Immature natural killer cell (primary cell): ENCODE results near the gene IYD. TPM values are rescaled to one million over a fixed set of nuclear protein-coding genes. Genes with fewer than 3 reads are reported as not detected.

Experiments
- DNase-seq, 3 donors: peaks; one replicate each; pipeline ENCODE4 v3.0.0; 2022; ENCODE audit warnings: mixed read lengths in 1 of 3
- H3K27ac Mint-ChIP-seq, 6 donors: one replicate each; pipeline ENCODE4 v1.8.0; 2020; ENCODE audit warnings: mixed read lengths in 6 of 6, mild to moderate bottlenecking in 5 of 6, inconsistent platforms in 4 of 6, moderate library complexity in 3 of 6
- H3K27me3 Mint-ChIP-seq, 3 donors: one replicate each; pipeline ENCODE4 v1.8.0; 2020 to 2021; ENCODE audit warnings: low read depth in 3 of 3, mild to moderate bottlenecking in 3 of 3, mixed read lengths in 3 of 3, moderate library complexity in 3 of 3, inconsistent platforms in 1 of 3
- H3K36me3 Mint-ChIP-seq, 3 donors: one replicate each; pipeline ENCODE4 v1.8.0; 2020; ENCODE audit warnings: mixed read lengths in 3 of 3, inconsistent platforms in 2 of 3, mild to moderate bottlenecking in 2 of 3
- H3K4me1 Mint-ChIP-seq, 2 donors: one replicate each; pipeline ENCODE4 v1.8.0; 2020; ENCODE audit warnings: inconsistent platforms in 2 of 2, mild to moderate bottlenecking in 2 of 2, mixed read lengths in 2 of 2, moderate library complexity in 1 of 2
- H3K4me3 Mint-ChIP-seq, 5 donors: one replicate each; pipeline ENCODE4 v1.8.0; 2020; ENCODE audit warnings: mild to moderate bottlenecking in 5 of 5, mixed read lengths in 5 of 5, inconsistent platforms in 3 of 5, moderate library complexity in 3 of 5
- H3K9me3 Mint-ChIP-seq, 6 donors: one replicate each; pipeline ENCODE4 v1.8.0; 2020; ENCODE audit warnings: mild to moderate bottlenecking in 6 of 6, mixed read lengths in 6 of 6, inconsistent platforms in 4 of 6, moderate library complexity in 3 of 6
- polyA plus RNA-seq, 3 donors: library from polyadenylated mRNA; unstranded; fragments of 300-500 nt; fragmentation: Illumina TruSeq; gene quantifications; one replicate each; pipeline ENCODE4 v1.2.3, GENCODE V29; 2021

Gene IYD
- polyA plus RNA-seq, 3 donors from 2014 or later: not detected

- DNase-seq: no peak
- H3K9me3 Mint-ChIP-seq: peaks cover 0 to 2% (median 0%) of the 10 kb centered on the region in 6 donors
- H3K27me3 Mint-ChIP-seq: peaks cover 5 to 14% (median 11%) of the 10 kb centered on the region in 3 donors
- peak overlapping the region in 1 of 5 donors; percentile 8 for H3K4me3 Mint-ChIP-seq
- H3K4me1 Mint-ChIP-seq: peaks cover 21 to 30% of the 10 kb centered on the region in 2 donors
- H3K36me3 Mint-ChIP-seq: no peaks in the 10 kb centered on the region
- no peak overlapping the region for H3K27ac Mint-ChIP-seq
These were observed 47.3 kb downstream of the IYD start for GRCh38 chr6:150416128-150416527.

GRCh38 chr6:150417250-150417649 is 48.4 kb downstream of the IYD start:
- Mint-ChIP-seq H3K4me1 (peaks cover 21 to 30% of the 10 kb centered on the region in 2 donors), H3K9me3 (peaks cover 0 to 2% (median 0%) of the 10 kb centered on the region in 6 donors), H3K36me3 (no peaks in the 10 kb centered on the region), H3K4me3 (peak overlapping the region in 1 of 5 donors; percentile 27), H3K27me3 (peaks cover 5 to 11% (median 8%) of the 10 kb centered on the region in 3 donors), H3K27ac (peak overlapping the region in 1 of 6 donors; percentile 36)
- DNase-seq: no peak

DNA sequence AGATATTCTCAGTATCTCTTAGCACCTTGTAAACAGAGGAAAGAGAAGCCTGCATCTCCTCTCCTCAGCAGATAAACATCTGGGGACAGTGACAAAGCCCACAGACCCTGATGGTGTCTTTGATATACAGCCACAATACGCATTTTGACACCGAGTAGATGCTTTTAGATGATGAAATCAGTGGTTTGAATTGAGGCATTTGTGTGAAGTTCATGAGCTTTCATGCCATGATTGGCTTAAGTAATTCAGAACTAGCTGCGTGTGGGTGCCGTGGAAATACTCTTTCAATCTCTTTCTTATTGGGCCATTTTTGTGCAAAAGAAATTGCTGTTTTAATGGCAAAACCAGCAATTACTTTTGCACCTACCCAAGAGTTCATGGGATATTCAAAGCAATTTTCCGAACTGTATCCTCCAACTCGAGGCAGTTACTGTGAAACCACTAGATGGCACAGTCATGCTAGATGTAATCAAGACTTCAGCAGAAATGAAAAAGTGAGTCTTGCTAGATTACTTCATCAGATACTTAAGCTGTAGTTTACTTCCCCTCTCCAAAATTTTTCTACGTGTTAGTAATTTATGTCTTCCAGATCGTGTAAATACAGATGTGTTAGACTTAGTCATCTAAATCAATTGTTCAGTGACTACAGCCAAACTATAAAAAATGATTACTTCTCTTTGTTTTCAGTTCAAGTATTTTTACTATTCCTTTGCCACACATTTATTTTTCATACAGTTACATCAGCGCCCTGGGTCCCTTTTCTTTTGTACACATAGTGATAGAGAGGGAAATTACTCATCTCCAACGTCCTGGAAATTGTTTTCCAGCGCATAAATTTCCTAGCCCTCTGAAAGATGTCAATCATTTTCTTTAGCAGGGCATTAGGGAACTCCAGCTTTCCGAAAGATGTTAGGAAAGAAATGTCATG is 49.4 kb downstream of the IYD start:
- peaks cover 5 to 15% (median 8%) of the 10 kb centered on the region in 3 donors for H3K27me3 Mint-ChIP-seq
- H3K36me3 Mint-ChIP-seq: no peaks in the 10 kb centered on the region
- H3K27ac Mint-ChIP-seq: peak overlapping the region in 4 of 6 donors; percentile 2 to 78 (median 24)
- H3K4me3 Mint-ChIP-seq: peak overlapping the region; percentile 50 to 81 (median 68)
- peaks cover 21 to 30% of the 10 kb centered on the region in 2 donors for H3K4me1 Mint-ChIP-seq
- H3K9me3 Mint-ChIP-seq: peaks cover 0 to 2% (median 0%) of the 10 kb centered on the region in 6 donors
- DNase-seq: peak; percentile 23 to 63 (median 49)

DNA sequence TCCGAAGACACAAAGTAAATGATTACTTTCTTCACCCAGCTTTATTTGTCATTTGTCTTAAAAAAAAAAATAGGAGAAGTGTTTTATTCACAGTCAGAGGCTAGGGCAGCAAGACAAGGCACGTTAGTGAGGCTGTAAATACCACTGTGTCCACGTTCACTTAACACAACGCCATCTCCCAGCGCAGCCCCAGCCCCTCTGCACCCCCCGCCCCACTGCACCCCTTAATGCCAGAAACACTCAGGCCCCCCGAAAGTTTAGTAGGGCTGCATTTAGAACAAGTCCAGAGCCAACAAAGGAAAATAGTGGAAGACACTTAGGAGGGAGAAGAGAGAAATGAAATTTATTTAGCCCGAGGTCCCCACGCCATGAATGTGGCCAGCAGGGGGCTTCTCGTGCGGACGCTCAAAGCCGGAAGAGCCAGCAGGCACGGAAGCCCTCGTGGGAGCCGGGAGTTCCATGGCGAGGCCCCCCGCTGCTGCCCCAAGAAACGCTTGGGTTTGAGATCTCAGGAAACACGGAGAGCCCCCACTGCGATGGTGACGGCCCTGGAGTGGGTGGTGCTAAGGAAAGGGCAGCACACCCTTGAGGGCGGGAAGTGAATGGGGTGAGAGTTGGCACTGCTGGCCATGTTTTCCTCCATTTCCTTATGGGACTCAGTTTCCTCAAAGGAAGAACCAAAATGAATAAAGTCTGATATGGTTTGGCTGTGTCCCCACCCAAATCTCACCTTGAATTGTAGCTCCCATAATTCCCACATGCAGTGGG is 50.2 kb downstream of the IYD start:
- Mint-ChIP-seq H3K9me3 (peaks cover 0 to under 1% (median 0%) of the 10 kb centered on the region in 6 donors), H3K27me3 (peaks cover 5 to 15% (median 8%) of the 10 kb centered on the region in 3 donors), H3K4me3 (peak overlapping the region; percentile 50 to 81 (median 68)), H3K4me1 (peaks cover 21 to 30% of the 10 kb centered on the region in 2 donors), H3K36me3 (no peaks in the 10 kb centered on the region), H3K27ac (peak overlapping the region in 3 of 6 donors; percentile 6 to 41 (median 14))
- peak in 2 of 3 donors; percentile 19 to 21 for DNase-seq

GRCh38 chr6:150420428-150420827 is 51.6 kb downstream of the IYD start:
- H3K36me3 Mint-ChIP-seq: no peaks in the 10 kb centered on the region
- no peak for DNase-seq
- H3K4me3 Mint-ChIP-seq: no peak overlapping the region
- H3K27ac Mint-ChIP-seq: no peak overlapping the region
- H3K9me3 Mint-ChIP-seq: no peaks in the 10 kb centered on the region
- peaks cover 5 to 13% (median 5%) of the 10 kb centered on the region in 3 donors for H3K27me3 Mint-ChIP-seq
- H3K4me1 Mint-ChIP-seq: peaks cover 21 to 30% of the 10 kb centered on the region in 2 donors

DNA sequence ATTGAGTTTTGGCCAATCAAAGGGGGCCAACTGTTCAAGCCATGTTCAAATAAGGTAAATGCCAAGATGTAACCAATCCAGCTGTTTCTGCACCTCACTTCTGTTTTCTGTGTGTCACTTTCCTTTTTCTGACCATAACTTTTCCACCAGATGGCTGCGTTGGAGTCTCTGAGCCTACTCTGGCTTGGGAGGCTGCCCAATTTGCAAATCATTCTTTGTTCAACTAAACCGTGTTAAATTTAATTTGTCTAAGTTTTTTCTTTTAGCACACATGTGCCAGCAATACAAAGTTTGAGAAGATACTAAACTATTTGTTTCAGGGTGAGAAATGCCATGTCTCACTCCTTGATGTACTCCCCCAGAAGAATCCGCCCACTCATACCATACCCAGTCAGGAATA is 52.1 kb downstream of the IYD start:
- Mint-ChIP-seq H3K27ac (no peak overlapping the region), H3K9me3 (no peaks in the 10 kb centered on the region), H3K36me3 (no peaks in the 10 kb centered on the region), H3K27me3 (peaks cover 5 to 13% (median 5%) of the 10 kb centered on the region in 3 donors), H3K4me3 (no peak overlapping the region), H3K4me1 (peaks cover 21 to 30% of the 10 kb centered on the region in 2 donors)
- no peak for DNase-seq

GRCh38 chr6:150425508-150425907 is 56.7 kb downstream of the IYD start:
- Mint-ChIP-seq H3K4me1 (no peaks in the 10 kb centered on the region), H3K9me3 (peaks cover 0 to 3% (median 0%) of the 10 kb centered on the region in 6 donors), H3K4me3 (no peak overlapping the region), H3K36me3 (no peaks in the 10 kb centered on the region), H3K27ac (no peak overlapping the region), H3K27me3 (peaks cover 0 to 6% (median 0%) of the 10 kb centered on the region in 3 donors)
- no peak for DNase-seq

DNA sequence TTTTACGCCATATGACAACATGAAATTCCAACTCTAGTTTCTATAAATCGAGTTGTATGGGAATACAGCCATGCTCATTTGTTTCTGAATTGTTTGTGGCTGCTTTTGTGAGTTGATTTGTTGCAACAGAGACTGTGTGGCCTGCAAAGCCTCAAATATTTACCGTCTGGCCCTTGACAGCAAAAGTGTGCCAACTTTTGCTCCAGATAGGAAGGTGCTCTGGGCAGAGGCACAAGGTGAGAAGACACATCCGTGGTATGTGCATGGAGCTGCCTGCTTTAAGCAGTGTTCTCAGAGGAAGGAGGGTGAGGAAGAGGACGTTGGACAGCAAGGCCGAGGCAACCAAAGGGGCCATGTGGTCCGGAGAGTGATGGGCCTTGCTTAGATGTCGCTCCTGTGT is 57.4 kb downstream of the IYD start:
- no peak overlapping the region for H3K27ac Mint-ChIP-seq
- peaks cover 0 to 6% (median 0%) of the 10 kb centered on the region in 3 donors for H3K27me3 Mint-ChIP-seq
- no peak for DNase-seq
- H3K9me3 Mint-ChIP-seq: peaks cover 0 to 3% (median 0%) of the 10 kb centered on the region in 6 donors
- H3K36me3 Mint-ChIP-seq: no peaks in the 10 kb centered on the region
- no peak overlapping the region for H3K4me3 Mint-ChIP-seq
- H3K4me1 Mint-ChIP-seq: no peaks in the 10 kb centered on the region

DNA sequence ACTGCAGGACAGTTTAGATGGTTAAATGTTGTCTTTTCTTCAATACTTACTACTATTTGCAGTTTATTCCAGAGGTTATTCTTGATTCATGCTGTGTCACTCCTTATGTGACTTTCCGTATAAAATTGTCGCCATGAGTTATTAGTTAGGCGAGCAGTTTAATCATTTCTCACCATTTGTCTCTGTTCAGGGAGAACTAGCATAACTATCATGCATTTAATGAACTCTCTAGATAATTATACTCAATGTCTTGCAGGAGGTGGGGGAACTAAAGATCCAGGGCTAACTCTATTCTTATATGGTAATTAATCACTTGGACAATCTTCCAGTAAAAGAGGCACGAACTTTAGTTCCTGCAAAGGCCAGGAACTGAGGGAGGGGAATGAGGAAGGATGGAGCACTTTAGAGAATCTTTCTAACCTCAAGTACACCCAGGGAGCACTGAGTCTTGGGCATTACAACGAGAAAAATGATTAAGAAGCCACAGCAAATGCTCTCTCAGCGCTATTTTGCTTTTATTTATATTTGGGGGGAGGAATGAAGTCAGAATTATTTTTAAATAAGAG is 58.3 kb downstream of the IYD start:
- Mint-ChIP-seq H3K27ac (no peak overlapping the region), H3K4me1 (no peaks in the 10 kb centered on the region), H3K36me3 (no peaks in the 10 kb centered on the region), H3K4me3 (no peak overlapping the region), H3K9me3 (peaks cover 0 to 3% (median 0%) of the 10 kb centered on the region in 6 donors), H3K27me3 (peaks cover 0 to 6% (median 0%) of the 10 kb centered on the region in 3 donors)
- no peak for DNase-seq

- Mint-ChIP-seq H3K27ac (no peak overlapping the region), H3K4me3 (no peak overlapping the region), H3K36me3 (no peaks in the 10 kb centered on the region), H3K9me3 (peaks cover 0 to 3% (median 0%) of the 10 kb centered on the region in 6 donors), H3K27me3 (peaks cover 0 to 3% (median 0%) of the 10 kb centered on the region in 3 donors), H3K4me1 (no peaks in the 10 kb centered on the region)
- DNase-seq: no peak
These were observed 59.0 kb downstream of the IYD start for GRCh38 chr6:150427843-150428242.

- Mint-ChIP-seq H3K4me1 (no peaks in the 10 kb centered on the region), H3K27ac (no peak overlapping the region), H3K4me3 (no peak overlapping the region), H3K9me3 (peaks cover 0 to 3% (median 0%) of the 10 kb centered on the region in 6 donors), H3K36me3 (no peaks in the 10 kb centered on the region), H3K27me3 (peaks cover 0 to 2% (median 0%) of the 10 kb centered on the region in 3 donors)
- DNase-seq: no peak
These were observed 62.0 kb downstream of the IYD start for GRCh38 chr6:150430815-150431214.

DNA sequence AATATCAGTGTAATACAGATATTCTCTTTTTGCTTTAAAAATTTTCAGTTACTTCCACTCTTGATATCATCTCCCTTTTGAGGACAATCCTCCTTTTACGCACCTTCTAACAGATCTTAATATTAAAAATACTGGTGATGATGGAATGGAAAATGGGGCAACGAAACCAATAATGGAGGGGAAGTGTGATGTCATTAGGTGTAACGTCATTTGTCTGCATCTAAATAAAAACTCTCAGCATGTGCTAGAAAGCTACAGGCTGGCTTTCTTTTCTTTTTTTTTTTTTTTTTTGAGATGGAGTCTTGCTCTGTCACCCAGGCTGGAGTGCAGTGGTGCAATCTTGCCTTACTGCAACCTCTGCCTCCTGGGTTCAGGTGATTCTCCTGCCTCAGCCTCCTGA is 66.5 kb downstream of the IYD start:
- DNase-seq: no peak
- peaks cover 0 to 7% (median 2%) of the 10 kb centered on the region in 3 donors for H3K27me3 Mint-ChIP-seq

GRCh38 chr6:150435832-150436231 is 67.0 kb downstream of the IYD start:
- Mint-ChIP-seq H3K9me3 (no peaks in the 10 kb centered on the region), H3K4me1 (no peaks in the 10 kb centered on the region), H3K27me3 (peaks cover 0 to 7% (median 4%) of the 10 kb centered on the region in 3 donors), H3K27ac (no peak overlapping the region), H3K36me3 (no peaks in the 10 kb centered on the region), H3K4me3 (no peak overlapping the region)
- DNase-seq: no peak

More for the DNA sequence above, 66.5 kb downstream of the IYD start:
- no peaks in the 10 kb centered on the region for H3K36me3 Mint-ChIP-seq
- no peaks in the 10 kb centered on the region for H3K9me3 Mint-ChIP-seq
- no peaks in the 10 kb centered on the region for H3K4me1 Mint-ChIP-seq
- no peak overlapping the region for H3K27ac Mint-ChIP-seq
- H3K4me3 Mint-ChIP-seq: no peak overlapping the region
